ENCODE data around the gene GRAMD4. TPM values are rescaled to one million over a fixed set of nuclear protein-coding genes. Genes with fewer than 3 reads are reported as not detected.

The GRAMD4 gene
- total RNA-seq, 1 donor from 2014 or later = 50.6 TPM

DNA sequence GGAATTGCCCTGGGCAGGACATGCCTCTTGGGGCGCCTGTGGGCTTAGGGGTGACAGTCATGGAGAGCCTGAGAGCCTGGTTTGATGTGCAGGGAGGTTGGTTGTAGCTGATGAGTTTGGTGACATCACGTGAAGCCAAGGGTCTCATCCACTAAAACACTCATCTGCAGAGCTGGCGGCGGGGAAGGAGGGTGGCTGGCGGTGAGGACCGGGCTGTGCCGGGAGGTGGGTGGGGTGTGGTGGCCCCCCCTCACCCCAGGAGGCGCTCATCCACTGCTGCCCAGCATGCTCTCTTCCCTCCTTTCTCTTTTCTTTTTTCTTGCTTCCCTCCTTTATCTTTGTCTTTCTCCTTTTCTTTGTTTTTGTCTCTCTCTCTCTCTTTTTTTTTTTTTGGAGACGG lies 49.0 kb downstream of the GRAMD4 start:
- DNase-seq (ENCODE audit: low read depth in 2 of 2) = no peak

DNA sequence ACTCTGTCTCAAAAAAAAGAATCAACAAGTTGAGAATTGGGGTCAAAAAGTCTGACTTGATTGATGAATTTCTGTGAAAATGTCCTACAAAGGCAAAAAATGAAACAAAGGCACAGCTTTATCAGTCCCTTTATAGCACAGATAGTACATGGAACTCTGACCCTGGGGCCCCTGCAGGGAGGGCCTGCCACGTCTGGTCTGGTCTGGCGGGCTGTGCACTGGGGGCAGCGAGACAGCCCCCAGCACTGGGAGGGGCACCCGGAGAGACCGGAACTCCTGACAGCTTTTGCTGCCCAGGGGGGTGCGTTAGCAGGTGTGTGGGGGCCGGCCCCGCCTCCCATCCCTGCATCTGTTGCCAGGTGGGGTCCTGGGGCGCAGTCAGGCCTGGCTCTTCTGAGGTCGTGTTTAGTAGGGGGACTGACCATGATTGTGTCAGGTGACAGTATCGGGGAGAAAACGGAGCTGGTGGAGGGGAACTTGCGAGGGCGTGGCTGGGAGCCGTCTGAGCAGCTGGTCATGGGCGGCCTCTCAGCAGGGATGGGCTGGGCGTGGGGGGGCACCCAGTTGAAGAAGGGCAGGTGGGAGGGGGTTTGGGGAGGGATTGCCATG lies 51.7 kb downstream of the GRAMD4 start:
- no peak for DNase-seq (ENCODE audit: low read depth in 2 of 2)

DNA sequence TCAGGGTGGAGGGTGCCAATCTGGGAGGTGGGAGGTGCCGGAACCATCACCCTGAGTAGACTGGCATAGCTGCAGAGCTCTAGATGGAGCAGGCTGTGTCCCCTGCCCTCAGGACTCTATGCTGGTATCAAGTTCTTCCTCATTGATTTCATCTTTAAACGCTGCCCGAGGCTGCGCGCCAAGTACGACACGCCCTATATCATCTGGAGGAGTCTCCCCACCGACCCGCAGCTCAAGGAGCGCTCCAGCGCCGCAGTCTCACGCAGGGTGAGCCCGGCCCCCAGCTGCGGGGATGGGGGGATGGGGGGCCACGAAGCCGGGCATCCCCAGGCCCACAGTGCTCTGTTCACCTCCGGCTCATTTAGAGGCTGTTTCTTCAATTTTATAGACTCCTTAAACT lies 52.5 kb downstream of the GRAMD4 start:
- DNase-seq (ENCODE audit: low read depth in 2 of 2) = no peak

DNA sequence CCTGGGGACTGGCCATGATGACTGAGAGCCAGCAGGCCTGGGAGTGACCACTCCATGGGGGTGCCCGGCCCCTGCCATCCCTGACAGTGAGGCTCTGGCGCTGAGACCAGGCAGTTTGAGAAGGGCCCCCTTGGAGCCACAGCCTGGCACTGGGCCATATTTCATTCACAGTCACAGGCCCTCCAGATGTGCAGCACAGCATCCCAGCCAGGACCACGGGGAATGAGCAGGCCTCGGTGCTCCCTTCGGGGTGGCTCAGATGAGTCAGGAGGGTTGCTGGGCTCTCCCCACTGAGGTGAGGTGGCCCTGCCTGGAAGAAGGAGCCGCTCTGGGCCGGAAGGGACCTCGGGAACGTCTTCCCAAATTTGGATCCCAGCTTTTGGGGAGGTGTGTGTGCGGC lies 53.0 kb downstream of the GRAMD4 start:
- no peak for DNase-seq (ENCODE audit: low read depth in 2 of 2)

DNA sequence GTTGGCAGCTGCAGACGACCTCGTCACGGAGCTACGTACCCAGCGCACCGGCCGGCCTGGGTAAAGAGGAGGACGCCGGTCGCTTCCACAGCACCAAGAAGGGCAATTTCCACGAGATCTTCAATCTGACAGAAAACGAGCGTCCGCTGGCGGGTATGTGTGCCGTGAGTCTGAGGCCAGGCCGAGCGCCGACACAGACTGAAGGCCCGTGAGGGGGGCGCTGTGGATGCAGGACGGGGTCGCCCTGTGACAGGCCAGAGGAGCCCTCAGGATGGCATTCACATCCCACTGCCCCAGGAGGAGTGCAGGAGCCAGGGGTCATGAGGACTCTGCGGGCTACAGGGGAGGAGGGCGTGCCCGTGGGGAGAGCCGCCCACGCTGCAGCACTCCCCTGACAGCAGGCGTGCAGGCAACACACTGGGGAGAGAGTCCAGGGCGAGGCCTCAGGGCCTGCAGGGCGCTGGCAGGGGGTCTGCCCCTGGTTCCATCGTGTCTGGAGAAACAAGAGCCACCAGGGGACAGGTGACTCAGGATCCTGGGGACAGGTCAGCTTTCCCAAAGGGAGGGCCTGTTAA lies 53.6 kb downstream of the GRAMD4 start:
- no peak for DNase-seq (ENCODE audit: low read depth in 2 of 2)

DNA sequence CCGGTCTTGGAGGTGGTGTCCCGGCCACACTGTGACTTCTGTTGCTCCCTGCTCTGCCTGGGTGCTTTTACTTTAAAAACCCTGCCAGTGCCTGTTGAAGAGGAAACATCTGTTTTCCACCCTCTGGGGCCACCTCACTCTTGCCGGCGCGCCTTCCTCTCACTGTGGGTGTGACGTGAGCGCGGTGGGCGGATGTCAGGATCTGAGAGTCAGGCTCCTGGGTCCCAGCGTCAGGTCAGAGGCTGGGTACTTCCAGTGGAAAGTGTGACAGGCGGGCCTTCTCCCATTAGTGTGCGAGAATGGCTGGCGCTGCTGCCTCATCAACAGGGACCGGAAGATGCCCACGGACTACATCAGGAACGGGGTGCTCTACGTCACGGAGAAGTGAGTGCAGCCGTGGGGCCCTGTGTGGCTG lies 54.2 kb downstream of the GRAMD4 start:
- DNase-seq (ENCODE audit: low read depth in 2 of 2) = peak; percentile 66 to 98

DNA sequence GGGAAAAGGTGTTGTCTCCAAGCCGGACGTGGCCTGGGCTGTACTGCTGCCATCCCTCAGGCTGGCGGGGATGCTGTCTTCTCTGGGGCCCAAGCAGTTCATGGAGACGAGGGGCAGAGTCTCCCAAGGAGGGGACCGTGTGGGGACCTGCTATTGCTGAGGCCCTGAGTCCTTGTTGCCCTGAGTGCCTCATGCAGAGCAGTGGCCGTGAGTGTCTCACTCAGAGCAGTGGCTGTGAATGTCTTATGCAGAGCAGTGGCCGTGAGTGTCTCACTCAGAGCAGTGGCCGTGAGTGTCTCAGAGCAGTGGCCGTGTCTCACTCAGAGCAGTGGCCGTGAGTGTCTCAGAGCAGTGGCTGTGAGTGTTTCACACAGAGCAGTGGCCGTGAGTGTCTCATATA lies 54.7 kb downstream of the GRAMD4 start:
- DNase-seq (ENCODE audit: low read depth in 2 of 2) = no peak

DNA sequence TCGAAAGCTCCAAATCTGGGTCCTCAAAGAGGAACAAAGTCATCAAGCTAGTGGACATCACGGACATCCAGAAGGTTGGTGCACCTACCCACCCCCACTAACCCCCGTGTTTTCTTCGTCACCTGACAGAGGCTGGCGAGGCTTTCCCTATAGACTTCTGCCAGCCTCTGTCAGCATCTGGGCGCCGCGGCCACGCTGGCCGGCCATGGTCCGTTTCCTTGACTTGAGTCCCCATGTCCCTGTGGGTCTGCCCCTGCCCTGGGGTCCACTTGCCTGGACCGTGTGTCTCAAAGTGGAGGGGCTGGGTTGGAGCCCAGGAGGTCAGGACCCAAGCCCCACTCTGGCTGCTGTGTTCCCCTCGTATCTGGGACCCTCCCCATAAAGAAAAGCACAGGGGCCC lies 55.3 kb downstream of the GRAMD4 start:
- DNase-seq (ENCODE audit: low read depth in 2 of 2) = no peak

DNA sequence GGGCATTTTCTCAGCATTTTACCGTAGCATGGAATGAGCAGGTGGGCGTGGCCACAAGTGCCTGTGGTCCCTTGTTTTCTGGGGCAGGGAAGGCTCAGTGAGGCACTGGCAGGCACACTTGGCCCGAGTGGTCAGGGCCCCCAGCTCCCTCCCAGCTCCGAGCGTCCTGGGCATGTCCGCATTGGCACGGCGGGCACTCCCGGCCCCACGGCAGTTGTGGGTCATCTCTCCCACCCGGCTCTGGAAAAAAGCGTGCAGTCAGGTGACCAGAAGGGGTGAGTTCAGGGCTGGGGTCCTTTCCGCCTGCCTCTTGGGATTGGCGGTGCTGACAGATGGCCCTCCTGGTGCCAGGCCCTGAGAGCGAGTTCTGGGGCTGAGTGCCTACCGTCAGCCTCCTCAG lies 55.8 kb downstream of the GRAMD4 start:
- no peak for DNase-seq (ENCODE audit: low read depth in 2 of 2)

DNA sequence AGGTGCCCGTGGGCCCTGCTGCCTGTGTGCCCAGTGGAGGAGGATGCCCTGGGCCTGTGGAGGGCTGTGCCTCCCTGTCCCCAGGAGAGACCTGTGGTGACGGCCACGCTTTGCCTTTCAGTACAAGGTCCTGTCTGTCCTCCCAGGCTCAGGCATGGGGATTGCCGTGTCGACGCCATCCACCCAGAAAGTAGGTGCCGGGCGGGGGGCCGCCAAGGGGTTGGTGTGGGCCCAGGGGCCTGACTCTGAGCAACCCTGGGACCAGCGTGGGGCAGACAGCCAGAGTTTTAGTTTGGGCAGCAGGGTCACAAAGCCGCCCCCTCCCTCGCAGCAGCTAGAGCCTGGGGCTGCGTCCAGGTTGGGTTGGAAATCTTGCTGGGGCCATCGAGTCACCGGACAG lies 56.3 kb downstream of the GRAMD4 start:
- no peak for DNase-seq (ENCODE audit: low read depth in 2 of 2)

DNA sequence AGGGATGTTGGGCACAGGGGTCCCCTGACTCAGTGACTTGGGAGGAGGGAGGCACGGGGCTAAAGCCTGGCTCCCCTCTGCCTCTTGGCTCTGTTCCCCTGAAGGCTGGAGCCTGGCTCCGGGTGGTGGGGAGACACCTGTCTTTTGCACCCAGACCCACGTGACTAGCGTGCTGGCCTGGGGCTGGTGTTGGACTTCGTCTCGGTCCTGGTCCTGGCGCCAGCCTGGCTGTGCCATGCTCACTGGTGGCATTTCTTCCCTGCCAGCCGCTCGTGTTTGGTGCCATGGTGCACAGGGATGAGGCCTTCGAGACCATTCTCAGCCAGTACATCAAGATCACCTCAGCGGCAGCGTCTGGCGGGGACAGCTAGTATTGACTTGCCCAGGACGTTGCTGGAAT lies 56.7 kb downstream of the GRAMD4 start:
- no peak for DNase-seq (ENCODE audit: low read depth in 2 of 2)

DNA sequence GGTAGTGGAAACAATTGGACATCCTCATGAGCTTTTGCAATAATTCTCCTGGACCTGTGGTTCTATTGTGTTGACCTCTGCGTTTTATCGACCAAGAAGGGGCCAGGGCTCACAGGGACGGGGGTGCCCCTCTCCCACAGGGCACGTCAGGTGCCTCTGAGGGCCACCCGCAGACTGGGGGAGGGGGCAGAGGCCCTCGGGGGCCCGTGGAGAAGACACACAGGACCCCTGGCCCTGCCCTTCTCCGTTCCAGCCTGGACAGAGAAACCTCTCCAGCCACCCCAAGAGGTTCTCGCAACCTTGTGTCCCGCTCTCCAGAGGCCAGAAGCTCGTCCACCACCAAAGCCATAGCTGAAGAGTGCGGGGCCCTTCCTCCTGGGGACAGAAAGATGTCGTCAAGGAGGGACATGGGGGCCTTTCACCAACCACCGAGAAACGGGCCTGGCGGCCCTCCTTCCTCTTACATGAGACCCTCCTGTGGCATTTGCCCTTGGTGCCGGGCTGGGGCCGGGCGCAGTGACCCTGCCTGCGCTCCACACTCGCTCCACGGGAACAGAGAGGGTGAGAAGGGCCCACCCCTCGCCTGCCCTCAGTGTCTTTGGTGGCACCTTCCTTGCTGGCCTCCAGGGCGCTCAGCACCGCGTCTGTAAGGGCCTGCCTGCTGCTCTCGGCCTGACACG lies 57.3 kb downstream of the GRAMD4 start:
- no peak for DNase-seq (ENCODE audit: low read depth in 2 of 2)

DNA sequence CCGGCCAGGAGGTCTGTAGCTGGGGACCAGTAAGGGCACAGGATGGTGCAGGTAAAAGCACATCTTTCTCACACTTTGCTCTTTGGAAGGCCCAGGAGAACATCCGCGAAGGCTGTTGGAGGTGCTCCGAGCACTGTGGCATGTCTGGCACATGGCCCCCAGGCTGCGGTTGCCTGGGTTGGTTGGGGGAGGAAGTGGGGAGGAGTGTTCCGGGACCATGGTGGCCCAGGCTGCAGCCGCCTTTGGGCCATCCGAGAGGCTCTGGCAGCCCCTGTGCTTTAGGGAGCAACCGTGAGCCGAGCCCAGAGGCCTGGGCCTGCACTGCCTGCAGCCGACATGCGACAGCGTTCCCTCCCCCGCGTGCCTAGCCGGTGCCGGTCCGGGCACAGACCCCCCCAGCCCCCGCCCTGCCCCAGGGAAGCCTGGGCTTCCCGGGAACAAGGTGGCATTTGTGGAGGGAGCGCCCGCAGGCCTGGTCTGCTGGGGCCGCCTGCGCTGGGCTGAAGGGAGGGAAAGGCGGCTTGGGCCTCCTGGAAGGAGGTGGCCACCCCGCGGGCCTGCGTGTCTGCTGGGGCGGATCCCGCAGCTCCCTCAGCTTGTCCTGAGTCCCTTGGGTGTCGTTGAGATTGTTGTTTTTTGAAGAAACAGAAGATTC lies 57.9 kb downstream of the GRAMD4 start:
- no peak for DNase-seq (ENCODE audit: low read depth in 2 of 2)

DNA sequence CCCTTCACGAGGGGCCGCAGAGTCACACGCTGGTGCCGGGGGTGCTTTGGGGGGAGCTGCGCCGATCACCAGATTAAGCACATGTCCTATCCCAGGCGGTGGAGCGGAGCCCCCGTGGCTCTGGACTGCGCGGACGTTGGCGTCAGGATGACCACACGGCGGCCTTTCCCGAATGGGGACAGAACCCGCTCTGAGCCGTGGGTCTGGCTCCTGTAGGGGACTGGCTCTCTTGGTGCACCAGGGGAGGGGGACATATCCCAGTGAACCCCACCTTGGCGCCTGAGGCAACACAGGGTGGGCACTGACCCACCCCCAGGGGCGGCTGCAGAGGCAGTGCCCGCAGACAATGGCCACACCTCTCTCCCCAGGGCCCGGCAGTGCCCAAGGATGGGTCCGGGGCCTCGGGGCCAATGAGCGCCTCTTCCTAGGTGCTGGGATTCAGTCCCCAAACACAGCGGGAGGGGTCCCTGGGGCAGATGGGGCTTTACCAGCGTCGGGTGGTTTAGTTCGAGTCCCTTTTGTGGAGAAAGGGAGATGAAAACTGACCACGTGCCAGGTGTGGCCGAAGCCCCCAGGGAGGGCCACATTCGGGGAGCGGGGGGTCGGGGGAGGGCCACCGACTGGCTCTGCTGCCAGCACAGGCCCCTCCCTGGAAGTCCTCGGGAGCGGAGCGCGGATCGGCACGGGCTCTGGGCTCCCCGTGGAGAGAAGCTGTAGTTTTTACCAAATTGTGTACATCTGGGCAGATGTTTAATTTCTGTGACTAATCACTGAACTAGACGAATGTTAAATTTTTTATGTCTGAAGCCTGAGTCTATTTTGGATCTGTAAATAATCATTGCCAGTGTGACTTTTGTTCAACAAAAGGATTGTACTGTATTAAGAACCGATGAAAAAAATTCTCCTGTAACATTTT lies 58.9 kb downstream of the GRAMD4 start:
- no peak for DNase-seq (ENCODE audit: low read depth in 2 of 2)

DNA sequence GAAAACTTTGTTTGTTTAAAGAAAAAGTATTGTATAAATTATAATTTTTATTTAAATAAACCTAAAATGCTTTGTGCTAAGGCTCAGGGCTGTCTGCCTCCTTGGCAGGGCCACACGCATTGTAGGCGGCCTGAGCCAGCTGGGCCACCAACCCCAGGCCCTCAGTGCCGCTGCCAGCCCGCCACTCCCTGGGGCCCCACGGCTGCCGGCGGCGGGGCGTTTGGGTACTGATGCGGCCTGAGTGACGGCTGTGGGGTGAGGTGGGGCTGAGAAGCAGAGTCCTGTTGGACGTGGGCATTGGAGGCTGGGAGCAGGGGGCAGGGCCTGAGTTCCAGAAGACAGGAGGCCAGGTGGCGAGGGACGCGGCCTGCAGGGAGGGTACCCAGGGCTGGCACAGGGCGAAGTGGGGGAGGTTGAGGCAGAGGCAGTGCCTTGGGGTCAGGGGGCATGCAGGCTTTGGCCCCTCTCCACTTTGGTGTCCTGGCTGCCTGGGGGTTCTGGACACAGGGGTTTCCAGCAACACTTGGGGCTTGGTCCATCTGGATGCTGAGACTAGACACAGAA lies 59.6 kb downstream of the GRAMD4 start:
- DNase-seq (ENCODE audit: low read depth in 2 of 2) = no peak

DNA sequence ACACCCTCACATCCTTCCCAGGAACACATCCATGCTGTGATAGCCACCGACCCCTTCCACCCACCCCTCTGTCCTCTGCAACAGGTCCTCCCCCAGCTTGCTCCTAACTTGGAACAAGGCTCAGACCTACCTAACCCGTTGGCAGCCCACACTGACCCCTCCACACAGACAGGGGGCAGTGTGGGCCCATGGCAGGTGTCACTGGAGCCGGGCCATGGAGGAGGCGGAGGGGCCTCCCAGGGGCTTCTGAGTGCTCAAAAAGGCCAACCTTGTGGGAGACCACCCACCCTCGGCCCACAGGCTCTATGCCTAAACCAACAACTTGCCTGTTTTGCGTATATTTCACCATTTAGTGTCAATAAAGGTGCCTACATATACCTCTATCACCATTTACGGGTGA lies 60.8 kb downstream of the GRAMD4 start:
- DNase-seq (ENCODE audit: low read depth in 2 of 2) = peak in 1 of 2 donors; percentile 37

DNA sequence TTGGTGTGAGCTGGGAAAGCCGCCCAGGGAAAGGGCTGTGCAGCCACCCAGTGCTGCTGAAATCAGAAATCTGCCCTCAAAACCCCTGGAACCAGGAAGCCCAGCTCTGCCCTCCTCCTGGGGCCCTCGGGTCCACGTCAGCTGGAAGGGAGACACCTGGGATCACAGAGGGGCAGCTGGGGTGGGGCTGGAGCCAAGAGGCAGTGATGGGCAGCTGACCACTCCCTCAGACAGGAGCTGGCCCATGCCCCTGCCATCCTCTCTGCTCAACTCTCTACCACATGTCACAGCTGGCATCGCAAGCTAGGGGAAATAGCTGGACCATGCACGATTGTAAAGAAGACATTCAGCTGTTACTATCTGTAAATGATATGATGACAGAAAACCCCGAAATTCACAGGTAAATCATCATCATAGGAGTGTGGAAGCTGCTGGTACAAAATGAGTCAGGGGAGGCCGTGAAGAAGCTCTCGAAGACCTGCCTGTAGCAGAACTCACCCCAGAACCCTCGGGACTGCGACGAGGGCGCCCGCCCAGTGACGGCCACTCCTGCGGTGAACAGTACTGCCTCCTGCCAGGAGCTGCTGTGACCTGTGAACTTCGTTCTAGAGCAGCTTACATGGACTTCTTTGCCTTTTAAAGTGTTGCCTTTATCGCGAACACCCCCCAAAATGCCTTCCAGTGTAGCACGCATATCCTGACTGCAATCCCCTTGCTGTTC lies 62.0 kb downstream of the GRAMD4 start:
- no peak for DNase-seq (ENCODE audit: low read depth in 2 of 2)

DNA sequence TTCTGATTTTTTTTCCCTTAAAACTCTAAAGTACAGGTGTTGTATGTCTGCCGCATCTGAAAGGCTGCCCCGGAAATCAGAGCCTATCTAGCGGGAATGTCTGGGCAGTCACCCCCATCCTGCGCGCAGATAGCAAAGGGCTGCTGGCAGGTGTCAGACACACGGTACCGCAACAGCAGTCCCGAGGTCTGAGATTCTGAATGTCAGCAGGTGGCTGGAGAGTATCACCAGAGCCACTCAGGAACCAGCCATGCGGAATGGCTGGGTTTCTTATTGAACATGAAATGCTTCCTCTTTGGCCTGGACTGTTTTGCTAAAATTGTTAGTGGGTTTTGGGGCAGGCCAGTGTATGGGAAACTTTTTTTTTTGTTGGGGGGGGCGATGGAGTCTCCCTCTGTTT lies 64.5 kb downstream of the GRAMD4 start:
- DNase-seq (ENCODE audit: low read depth in 2 of 2) = no peak

DNA sequence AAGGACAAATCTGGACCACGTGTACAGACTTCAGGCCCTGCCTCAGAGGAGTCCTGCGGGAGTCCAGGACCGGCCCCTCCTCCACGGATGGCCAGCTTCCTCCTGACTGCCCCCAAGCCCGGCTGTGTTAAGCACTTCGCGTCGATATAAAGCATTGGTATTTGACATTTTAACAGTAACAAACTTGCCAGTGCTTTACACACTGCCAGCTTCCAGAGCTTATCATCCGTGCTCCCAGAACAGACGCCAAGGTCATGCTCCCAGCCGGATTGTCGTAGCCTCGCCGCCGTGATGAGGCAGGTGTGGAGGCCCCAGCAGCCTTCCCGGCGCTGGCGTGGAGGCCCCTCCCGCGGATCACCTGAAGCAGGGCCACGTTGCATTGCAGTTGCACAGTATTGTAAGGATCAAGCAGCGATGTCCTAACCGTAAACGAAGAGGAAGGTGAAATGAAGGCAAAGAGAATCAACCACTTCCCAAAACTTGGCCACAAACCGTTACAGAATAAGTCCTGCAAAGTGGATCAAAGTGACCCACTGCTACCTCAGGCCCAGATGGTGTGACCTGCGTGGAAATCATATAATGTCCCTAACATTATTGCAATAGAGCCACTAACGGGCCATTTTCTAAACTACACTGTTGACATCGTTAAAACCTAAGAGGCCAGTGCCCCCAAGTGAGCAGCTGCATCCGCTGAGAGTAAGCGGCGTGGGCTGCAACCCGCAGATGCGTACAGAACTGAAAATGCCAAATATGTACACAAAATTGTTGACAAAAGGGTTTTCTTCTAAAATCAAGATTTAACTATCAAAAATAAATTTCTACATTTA lies 66.2 kb downstream of the GRAMD4 start:
- peak; percentile 25 to 85 for DNase-seq (ENCODE audit: low read depth in 2 of 2)

DNA sequence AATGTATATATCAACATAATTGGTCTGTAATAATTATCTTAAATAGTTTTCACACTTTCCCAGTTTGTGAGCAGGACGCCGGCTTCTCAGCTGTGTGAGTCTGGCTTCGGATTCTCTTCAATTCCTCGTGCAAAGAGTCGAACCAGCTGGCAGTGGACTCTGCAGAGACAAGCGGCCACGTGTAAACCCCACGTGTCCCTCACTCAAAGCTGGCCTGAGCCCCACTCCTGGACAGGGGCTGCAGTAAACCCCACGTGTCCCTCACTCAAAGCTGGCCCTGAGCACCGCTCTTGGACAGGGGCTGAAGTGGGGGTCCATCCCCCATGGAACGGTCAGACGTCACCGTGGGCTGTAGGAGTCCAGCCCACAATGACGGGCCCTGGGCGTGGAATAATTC lies 66.9 kb downstream of the GRAMD4 start:
- no peak for DNase-seq (ENCODE audit: low read depth in 2 of 2)
